Subcutaneous abdominal adipose tissue (tissue), 5 donors: Measurements from ENCODE around the gene FAM167B.
A peak's percentile ranks its signal among the peaks of the same experiment; 100 is the strongest.

Experiments used
- H3K27ac ChIP-seq: one replicate; pipeline ENCODE4 v1.7.0; 2013; ENCODE audit warnings: low read depth, mild to moderate bottlenecking, inconsistent platforms, low read length, moderate library complexity
- H3K27me3 ChIP-seq, 5 donors: one replicate each; pipeline ENCODE4 v1.7.0; 2013; ENCODE audit warnings: low read length in 5 of 5, inconsistent platforms in 1 of 5; ENCODE audit not compliant: control insufficient read depth in 5 of 5, insufficient read depth in 4 of 5
- H3K36me3 ChIP-seq, 5 donors: one replicate each; pipeline ENCODE4 v1.7.0; 2013; ENCODE audit warnings: low read length in 5 of 5; ENCODE audit not compliant: control insufficient read depth in 5 of 5, insufficient read depth in 5 of 5
- H3K4me1 ChIP-seq, 5 donors: one replicate each; pipeline ENCODE4 v1.7.0; 2013; ENCODE audit warnings: low read length in 5 of 5, mild to moderate bottlenecking in 3 of 5, moderate library complexity in 1 of 5; ENCODE audit not compliant: control insufficient read depth in 5 of 5, insufficient read depth in 5 of 5
- H3K4me3 ChIP-seq, 5 donors: one replicate each; pipeline ENCODE4 v1.7.0; 2013; ENCODE audit warnings: low read length in 5 of 5, low read depth in 1 of 5
- H3K9ac ChIP-seq, 5 donors: one replicate each; pipeline ENCODE4 v1.7.0; 2013; ENCODE audit warnings: low read length in 5 of 5, mild to moderate bottlenecking in 4 of 5, moderate library complexity in 3 of 5
- H3K9me3 ChIP-seq, 5 donors: one replicate each; pipeline ENCODE4 v1.7.0; 2013; ENCODE audit warnings: low read length in 5 of 5; ENCODE audit not compliant: control insufficient read depth in 5 of 5
- donor health status: healthy.
- donor health status: healthy.
- donor health status: healthy.
- donor health status: healthy.
- donor health status: healthy.

The FAM167B gene

GRCh38 chr1:32246888-32247273 is at the start of gene FAM167B:
Gene FAM167B, plus strand, starts transcription at chr1:32247222. Its CDS starts 200 bp downstream, at chr1:32247422.
- peak within 1 kb of the TSS in 1 of 5 donors; percentile 35 for H3K9ac ChIP-seq
- peaks cover 0 to 5% (median 2%) of the 10 kb centered on the region in 5 donors for H3K27me3 ChIP-seq
- H3K9me3 ChIP-seq = no peaks in the 10 kb centered on the region
- H3K4me3 ChIP-seq = peak within 1 kb of the TSS in 1 of 5 donors; percentile 4
- no peaks in the 10 kb centered on the region for H3K36me3 ChIP-seq
- peaks cover 2 to 66% (median 34%) of the 10 kb centered on the region in 5 donors for H3K4me1 ChIP-seq
- peak within 1 kb of the TSS; percentile 84 for H3K27ac ChIP-seq

DNA sequence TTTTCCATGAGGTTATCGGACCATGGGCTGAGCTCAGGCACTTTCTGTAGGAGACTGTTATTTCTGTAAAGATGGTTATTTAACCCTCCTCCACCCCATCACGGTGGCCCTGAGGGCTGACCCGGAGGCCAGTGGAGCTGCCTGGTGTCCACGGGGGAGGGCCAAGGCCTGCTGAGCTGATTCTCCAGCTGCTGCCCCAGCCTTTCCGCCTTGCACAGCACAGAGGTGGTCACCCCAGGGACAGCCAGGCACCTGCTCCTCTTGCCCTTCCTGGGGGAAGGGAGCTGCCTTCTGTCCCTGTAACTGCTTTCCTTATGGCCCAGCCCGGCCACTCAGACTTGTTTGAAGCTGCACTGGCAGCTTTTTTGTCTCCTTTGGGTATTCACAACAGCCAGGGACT is 49.2 kb upstream of the FAM167B start:
- Histone ChIP-seq H3K4me3 (no peak overlapping the region), H3K36me3 (peaks cover 10 to 58% (median 52%) of the 10 kb centered on the region in 5 donors), H3K4me1 (peaks cover 0 to 33% (median 27%) of the 10 kb centered on the region in 5 donors), H3K9me3 (no peaks in the 10 kb centered on the region), H3K27ac (no peak overlapping the region), H3K27me3 (peaks cover 0 to 2% (median 0%) of the 10 kb centered on the region in 5 donors), H3K9ac (no peak overlapping the region)

DNA sequence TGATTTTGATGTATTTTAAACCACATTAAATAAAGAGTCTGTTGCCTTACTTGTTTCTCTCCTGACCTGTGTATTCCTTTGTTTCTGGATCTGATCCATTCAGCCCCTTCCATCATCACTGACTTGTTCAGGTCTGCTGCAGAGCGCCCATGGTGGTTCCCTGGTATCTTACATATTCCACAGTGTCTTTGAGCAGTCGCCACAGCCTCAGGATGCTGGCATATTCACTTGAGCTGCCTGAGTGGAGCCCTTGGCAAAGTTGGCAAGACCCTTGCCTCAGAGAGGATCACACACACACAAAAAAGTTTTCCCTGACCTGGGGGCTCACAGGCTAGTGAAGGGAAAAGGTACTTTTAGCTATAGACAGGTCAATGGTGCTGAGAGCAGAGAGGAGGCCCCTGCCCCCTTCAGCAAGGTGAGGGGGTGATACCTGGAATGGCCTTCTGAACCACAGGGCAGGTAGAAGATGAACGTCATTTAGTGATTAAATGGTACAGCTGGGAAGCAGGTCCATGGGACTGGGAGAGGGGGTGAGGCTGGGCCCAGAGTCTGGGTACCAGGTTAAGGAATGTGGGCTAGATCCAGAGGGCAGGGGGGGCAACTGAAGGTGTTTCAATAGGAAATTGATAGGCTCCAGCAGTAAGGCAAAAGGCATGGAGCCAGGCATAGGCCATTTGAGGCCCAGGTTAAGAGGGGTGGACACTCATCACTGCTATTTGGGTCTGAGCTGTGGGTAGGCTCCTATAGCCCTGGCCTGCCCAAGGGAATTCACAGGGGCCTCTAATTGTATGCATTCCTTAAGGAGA is 48.6 kb upstream of the FAM167B start:
- H3K9ac ChIP-seq = no peak overlapping the region
- H3K4me1 ChIP-seq = peaks cover 0 to 33% (median 27%) of the 10 kb centered on the region in 5 donors
- H3K36me3 ChIP-seq = peaks cover 8 to 52% (median 46%) of the 10 kb centered on the region in 5 donors
- peaks cover 0 to 2% (median 0%) of the 10 kb centered on the region in 5 donors for H3K27me3 ChIP-seq
- H3K27ac ChIP-seq = no peak overlapping the region
- no peak overlapping the region for H3K4me3 ChIP-seq
- H3K9me3 ChIP-seq = no peaks in the 10 kb centered on the region

GRCh38 chr1:32199043-32199716 is 47.8 kb upstream of the FAM167B start:
- Histone ChIP-seq H3K27ac (no peak overlapping the region), H3K36me3 (peaks cover 8 to 45% (median 40%) of the 10 kb centered on the region in 5 donors), H3K9me3 (no peaks in the 10 kb centered on the region), H3K27me3 (peaks cover 0 to 2% (median 0%) of the 10 kb centered on the region in 5 donors), H3K4me1 (peaks cover 0 to 33% (median 27%) of the 10 kb centered on the region in 5 donors), H3K9ac (no peak overlapping the region), H3K4me3 (no peak overlapping the region)

DNA sequence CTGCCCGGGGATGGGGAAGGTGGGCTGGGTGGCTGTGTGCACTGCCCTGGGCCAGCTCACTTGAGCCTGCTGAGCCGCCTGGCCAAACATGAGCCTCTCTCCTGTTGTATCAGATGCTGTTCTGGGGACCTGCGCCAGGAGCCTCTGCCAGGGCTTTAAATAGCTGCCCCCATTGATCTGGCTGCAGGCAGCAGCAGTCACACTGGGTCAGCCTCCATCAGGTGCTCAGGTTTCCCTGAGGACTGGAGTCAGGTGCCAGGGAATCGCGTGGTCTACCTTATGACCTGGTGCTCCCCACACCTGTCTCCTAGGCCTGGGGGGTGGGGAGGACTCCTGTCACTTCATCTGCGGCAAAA is 47.3 kb upstream of the FAM167B start:
- H3K27ac ChIP-seq = no peak overlapping the region
- peaks cover 8 to 40% (median 35%) of the 10 kb centered on the region in 5 donors for H3K36me3 ChIP-seq
- H3K4me3 ChIP-seq = peak overlapping the region in 4 of 5 donors; percentile 67 to 83 (median 79)
- peak overlapping the region in 1 of 5 donors; percentile 54 for H3K9ac ChIP-seq
- peaks cover 0 to 2% (median 0%) of the 10 kb centered on the region in 5 donors for H3K27me3 ChIP-seq
- H3K9me3 ChIP-seq = no peaks in the 10 kb centered on the region
- H3K4me1 ChIP-seq = peaks cover 0 to 35% (median 29%) of the 10 kb centered on the region in 5 donors

- Histone ChIP-seq H3K9ac (peak within 1 kb of the TSS in 3 of 5 donors; percentile 64 to 68 (median 67)), H3K4me1 (peaks cover 0 to 41% (median 36%) of the 10 kb centered on the region in 5 donors), H3K9me3 (no peaks in the 10 kb centered on the region), H3K27ac (peak within 1 kb of the TSS; percentile 62), H3K4me3 (peak within 1 kb of the TSS; percentile 67 to 83 (median 77)), H3K36me3 (peaks cover 5 to 33% (median 28%) of the 10 kb centered on the region in 5 donors), H3K27me3 (peaks cover 0 to 2% (median 0%) of the 10 kb centered on the region in 5 donors)
Observed at GRCh38 chr1:32200226-32201010, 46.6 kb upstream of the FAM167B start, which contains the start of gene CCDC28B. Gene CCDC28B, plus strand, starts transcription at chr1:32200595. Its CDS starts 1,341 bp downstream, at chr1:32201936.

GRCh38 chr1:32201011-32201855 is 45.8 kb upstream of the FAM167B start:
- Histone ChIP-seq H3K4me3 (peak overlapping the region; percentile 67 to 83 (median 77)), H3K27me3 (peaks cover 0 to 2% (median 0%) of the 10 kb centered on the region in 5 donors), H3K36me3 (peaks cover 5 to 25% (median 20%) of the 10 kb centered on the region in 5 donors), H3K9ac (peak overlapping the region in 3 of 5 donors; percentile 64 to 68 (median 67)), H3K9me3 (no peaks in the 10 kb centered on the region), H3K27ac (peak overlapping the region; percentile 62), H3K4me1 (peaks cover 0 to 45% (median 43%) of the 10 kb centered on the region in 5 donors)

DNA sequence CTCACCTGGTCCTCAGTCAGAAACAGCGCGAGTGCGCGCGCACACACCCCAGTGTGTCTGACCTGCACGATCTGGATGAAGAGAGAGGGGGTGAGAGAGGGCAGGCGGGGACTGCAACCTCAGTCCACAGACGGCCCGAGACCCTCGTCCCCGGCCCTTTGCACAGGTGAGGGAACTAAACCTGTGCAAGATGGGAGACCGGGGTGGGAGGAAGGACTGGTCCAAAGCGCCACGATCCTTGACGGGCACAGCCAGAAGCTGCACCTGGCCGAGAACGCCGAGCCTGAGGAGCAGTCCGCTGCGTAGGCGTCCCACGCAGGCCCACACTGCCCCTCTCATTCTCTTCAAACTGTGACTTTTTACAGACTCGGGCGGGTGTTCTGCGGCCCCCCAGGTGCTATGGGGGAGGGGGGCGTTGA is 42.1 kb upstream of the FAM167B start:
- Histone ChIP-seq H3K9me3 (no peaks in the 10 kb centered on the region), H3K27ac (peak overlapping the region; percentile 10), H3K36me3 (no peaks in the 10 kb centered on the region), H3K4me3 (peak overlapping the region; percentile 65 to 87 (median 77)), H3K27me3 (peaks cover 0 to 2% (median 0%) of the 10 kb centered on the region in 5 donors), H3K9ac (peak overlapping the region in 4 of 5 donors; percentile 58 to 93 (median 82)), H3K4me1 (peaks cover 6 to 46% (median 38%) of the 10 kb centered on the region in 5 donors)
